MV-4-11 (cell line): ENCODE data around the gene PLEKHG3.

Source experiments
- DNase-seq: peaks from one replicate; lab custom pipeline; 2025; lab: John Stamatoyannopoulos, UW

Gene PLEKHG3

GRCh38 chr14:64706593-64707193, 2.5 kb downstream of the PLEKHG3 start:
- no peak for DNase-seq

DNA sequence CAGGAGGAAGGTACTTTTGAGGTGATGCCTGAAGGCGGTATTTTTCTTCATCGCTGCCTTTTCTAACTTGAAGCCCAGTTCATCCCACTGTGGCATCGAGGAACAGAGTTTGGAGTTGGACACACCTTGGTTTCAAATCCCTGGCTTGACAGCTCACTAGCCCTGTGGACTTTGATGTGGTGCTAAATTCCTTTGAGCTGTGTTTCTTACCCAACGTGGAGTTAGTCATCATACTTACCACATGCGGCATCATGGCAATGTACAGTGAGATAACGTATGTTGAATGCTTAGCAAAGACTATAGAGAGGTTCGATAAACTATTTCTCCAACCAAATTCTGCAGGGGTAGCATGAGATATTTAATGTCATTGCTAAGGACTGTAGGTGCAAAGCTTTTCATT, 3.4 kb downstream of the PLEKHG3 start:
- DNase-seq, result peak; percentile 48

GRCh38 chr14:64708148-64709004, 4.2 kb downstream of the PLEKHG3 start:
- DNase-seq, result peak; percentile 98

GRCh38 chr14:64709126-64709525, 4.9 kb downstream of the PLEKHG3 start:
- no peak for DNase-seq

- DNase-seq, result peak; percentile 27
Observed at GRCh38 chr14:64711039-64711438, 6.8 kb downstream of the PLEKHG3 start.

DNA sequence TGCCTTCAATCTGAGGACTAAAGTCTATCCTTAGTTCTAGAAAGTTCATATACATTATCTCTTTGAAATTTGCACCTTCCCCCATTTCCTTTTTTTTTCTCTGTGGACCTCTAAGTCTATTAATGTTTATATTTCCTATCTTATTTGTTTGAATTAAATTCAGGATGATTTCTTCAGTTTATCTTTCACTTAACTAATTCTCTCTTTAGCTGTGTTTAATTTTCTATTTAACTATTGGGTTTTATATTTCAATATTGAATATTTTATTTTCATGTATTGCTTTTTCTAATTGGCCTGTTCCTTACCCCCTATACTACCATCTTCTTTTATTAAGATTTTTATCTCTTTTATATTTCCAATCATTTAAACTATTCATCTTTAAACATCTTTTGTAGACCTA, 9.5 kb downstream of the PLEKHG3 start:
- no peak for DNase-seq

- no peak for DNase-seq
Observed at GRCh38 chr14:64714432-64715025, 10.3 kb downstream of the PLEKHG3 start.

GRCh38 chr14:64715146-64715627, 11.0 kb downstream of the PLEKHG3 start:
- no peak for DNase-seq

DNA sequence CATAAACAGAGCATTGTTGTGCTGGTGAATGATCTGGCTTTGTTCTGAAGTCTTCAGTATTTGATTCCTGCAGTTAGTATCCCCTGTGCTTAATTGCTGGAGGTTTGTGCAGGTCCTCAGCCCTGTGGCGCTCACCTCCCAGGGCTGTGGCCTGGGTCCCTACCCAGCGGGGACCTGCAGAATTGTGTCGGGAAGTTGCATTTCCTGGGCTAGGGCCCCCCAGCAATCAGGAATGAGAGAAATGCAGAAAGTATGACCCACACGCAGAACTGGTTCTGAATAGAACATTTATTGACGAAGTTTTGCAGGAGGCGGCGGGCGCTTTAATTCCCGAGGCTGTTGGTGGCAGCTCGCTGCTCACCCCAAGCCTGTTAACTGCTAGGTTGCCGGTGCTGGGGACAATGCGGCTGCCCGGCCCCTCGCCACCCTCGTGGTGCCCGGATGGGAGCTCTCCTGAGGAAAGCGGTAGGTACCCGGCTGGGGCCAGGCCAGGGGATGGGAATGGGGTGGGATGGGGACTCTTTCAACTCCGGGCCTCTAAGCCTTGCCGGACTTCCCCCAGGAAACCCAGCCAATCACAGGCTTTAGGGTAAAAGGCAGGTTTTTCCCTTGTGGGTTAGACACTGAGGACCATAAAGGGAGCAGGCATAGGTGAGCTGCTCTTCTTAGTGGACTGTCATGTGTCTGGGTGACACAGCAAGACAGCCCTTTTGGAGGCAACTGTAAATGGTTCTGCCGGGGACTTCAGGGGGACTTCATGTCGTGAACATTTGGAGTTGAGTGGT, 11.6 kb downstream of the PLEKHG3 start:
- DNase-seq, result no peak

DNA sequence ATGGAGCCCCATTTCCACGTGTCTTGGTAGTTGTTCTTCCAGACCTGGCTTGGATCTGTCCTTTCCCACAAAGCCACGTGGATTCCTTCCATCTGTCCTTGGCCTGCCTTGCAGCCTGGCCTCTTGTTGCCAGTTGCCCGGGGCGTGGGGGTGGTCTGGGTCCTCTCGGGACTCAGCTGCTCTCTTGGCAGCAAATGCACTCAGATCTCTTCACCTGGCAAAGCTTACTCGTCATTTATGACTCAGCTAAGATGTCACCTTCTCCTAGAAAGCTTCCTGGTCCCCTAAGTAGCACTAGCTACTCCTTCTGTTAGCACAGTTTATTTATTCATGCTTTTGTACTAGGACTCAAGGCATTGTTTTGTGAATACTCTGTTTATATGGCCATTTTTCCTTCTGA, 13.6 kb downstream of the PLEKHG3 start:
- DNase-seq, result no peak

DNA sequence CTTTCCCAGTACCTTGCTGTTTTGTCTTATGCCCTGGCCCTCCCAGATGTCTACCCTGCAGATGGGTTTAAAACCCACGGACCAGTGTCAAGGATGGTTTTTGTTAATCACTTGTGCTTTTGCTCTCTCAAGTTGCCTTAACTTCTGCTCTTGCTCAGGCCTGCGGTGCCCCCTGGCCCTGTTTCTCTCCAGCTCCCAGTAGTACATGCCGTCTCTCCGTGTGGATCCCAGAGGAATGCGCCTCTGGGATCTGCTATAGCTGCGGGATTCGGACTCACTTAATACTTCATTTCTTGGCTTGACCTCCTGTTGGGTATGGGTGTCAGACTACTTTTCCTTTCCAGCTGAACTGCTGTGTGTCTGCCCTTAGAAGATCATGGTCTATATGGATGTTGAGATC, 14.5 kb downstream of the PLEKHG3 start:
- DNase-seq, result no peak

DNA sequence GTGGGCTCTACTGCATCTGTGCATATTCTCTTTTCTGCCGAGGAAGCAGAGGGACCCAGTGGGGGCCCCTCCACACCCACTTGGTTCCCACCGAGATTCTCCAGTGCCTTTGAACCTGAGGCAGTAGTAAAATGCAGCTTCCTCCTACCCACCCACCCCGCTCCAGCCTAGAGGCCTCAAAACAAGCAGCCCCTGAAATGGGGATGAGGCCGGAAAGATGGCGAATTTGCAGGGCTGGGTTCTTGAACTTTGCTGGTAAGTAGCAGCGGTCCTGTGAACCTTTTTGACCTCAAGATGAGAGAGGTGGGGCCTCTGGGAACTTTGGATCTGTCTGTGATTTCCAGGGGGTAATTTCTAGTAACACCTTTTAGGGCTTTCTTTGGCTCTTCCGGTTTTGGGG, 15.4 kb downstream of the PLEKHG3 start:
- DNase-seq, result no peak

DNA sequence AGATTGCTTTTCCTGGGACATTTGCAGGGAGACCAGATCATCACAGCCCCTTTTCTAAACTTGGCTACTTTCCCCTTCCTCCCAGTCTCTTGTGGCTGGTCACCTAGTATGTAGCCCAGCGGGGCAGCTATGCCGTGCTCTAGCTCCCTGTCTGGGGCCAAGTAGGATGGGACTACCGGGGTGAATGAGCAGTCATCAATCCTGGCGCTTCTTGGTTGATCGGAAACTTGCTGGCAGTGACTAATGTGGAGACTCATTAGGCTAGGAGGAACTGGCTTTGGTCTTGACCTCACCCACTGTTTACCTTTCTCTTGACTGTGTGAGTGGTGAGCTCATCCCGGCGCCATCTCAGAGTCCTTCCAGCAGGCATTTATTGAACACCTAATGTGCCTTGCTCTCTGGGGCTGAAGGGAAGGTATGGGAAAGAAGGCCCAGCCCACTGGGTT, 15.9 kb downstream of the PLEKHG3 start:
- peak; percentile 22 for DNase-seq

GRCh38 chr14:64721391-64721791, 17.2 kb downstream of the PLEKHG3 start:
- DNase-seq, result no peak

GRCh38 chr14:64721899-64722298, 17.7 kb downstream of the PLEKHG3 start:
- no peak for DNase-seq

GRCh38 chr14:64722842-64723447, 18.7 kb downstream of the PLEKHG3 start:
- DNase-seq, result no peak

DNA sequence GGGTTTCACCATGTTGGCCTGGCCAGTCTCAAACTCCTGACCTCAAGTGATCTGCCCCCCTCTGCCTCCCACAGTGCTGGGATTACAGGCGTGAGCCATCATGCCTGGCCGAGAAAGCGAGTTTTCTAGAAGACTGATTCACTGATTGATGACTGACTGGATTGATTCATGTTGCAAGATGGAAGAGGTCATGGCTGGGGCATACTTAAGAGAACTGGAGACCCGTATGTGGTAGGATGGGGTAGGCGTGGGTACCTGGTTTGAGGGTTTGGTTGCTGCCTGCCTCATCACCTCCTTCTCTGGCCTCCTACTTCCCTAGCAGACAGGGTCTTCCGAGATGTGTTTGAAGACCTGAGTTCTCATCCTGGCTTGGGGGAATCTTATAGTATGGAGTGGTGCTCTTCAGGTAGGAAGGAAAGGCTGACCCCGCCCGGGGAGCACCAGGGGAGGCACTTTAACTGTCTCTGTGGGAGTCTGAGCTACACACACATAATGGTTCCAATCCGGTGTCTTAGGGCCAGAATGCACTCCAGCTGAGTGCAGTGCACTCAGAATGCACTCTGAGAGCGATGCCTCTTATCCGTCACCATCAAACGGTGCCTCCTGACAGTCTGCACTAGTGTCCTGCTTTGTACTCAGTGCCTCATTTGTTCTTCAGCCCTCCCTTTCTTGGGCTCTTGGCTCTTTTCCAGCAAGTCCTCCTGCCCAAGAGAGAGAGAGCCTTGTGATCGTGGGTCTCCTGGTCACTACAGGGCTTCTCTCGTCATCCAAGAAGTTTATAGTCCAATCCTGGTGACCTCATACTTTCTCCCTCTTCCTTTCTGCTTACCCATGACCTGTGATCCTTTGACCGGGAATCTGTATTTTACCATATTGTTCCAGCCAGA, 19.7 kb downstream of the PLEKHG3 start:
- DNase-seq, result peak; percentile 26

- DNase-seq, result no peak
Observed at GRCh38 chr14:64724578-64724930, 20.3 kb downstream of the PLEKHG3 start.

GRCh38 chr14:64725261-64725815, 21.1 kb downstream of the PLEKHG3 start:
- DNase-seq, result no peak

DNA sequence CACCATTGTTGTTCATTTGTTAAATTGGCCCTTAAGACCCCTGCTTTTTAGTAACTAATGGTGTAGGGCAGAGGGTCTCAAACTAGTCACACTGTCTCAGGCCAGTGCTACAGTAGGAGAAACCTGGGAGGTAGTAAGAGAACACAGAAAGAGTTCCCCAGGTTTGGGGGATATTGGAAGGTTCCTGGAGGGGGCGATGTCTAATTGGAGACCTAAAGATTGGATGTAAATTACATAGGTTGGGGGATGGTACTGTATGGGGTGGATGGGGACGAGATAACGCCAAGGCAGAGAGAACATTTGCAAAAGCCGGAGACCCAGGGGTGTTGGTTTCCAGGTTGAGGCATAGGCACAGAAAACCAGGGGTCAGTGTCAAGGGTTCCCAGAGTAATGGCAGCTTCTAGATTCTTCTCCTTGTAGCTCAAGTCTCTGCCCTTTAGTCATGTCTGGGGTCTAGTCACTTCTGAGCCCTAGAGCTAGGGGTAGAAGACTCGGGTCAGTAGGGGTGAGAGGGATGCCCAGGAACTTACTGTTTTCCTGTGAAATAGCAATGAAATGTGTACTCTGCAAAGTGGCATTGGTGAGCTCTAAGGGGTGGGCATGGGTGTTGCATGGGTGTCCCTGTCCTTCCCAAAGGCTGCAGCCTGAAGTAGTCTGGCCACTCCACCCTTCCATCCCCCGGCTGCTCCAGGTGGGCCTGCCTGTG, 21.8 kb downstream of the PLEKHG3 start:
- no peak for DNase-seq
